NCI-H2171 (cell line): ENCODE results near the gene LARGE1.
"Not testable (repeated sequence)": the region's sequence is repeated elsewhere in the genome, so short reads cannot be mapped to it uniquely, and the experiment has no call there.

Experiments used
- DNase-seq: peaks from one replicate; lab custom pipeline; 2025; lab: John Stamatoyannopoulos, UW

Gene LARGE1

DNA sequence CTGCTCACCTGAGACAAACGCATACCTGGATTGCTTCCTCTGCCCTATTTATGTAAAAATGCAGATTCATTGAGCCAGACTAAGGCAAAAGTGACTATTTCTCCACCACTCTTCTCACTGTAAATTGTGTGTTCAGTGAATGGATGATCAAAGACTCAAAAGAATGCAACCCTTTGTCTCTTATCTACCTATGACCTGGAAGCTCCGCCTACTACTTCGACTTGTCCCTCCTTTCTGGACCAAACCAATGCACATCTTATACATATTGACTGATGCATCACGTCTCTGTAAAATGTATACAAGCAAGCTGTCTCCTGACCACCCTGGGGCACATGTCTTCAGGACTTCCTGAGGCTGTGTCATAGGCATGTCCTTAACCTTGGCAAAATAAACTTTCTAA lies 444.1 kb downstream of the LARGE1 start:
- no peak for DNase-seq

DNA sequence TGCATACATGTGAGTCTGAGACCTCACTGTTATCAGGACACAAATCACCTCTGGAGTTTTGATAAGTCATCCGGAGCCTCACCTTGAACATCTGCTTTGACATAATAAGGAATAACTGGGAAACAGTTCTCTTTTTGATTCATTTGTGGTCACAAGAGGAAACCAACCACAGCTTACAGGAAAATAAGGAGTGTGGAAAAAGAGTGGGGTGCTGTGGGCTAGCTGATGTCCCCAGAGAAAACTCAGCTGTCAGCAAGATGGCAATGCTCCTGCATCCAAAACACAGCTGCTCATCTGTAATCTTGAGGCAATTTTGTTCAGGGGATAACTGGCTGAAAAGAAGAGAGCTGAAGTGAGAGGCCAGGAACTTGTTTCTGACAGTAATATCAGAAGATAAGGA lies 445.7 kb downstream of the LARGE1 start:
- DNase-seq: no peak

DNA sequence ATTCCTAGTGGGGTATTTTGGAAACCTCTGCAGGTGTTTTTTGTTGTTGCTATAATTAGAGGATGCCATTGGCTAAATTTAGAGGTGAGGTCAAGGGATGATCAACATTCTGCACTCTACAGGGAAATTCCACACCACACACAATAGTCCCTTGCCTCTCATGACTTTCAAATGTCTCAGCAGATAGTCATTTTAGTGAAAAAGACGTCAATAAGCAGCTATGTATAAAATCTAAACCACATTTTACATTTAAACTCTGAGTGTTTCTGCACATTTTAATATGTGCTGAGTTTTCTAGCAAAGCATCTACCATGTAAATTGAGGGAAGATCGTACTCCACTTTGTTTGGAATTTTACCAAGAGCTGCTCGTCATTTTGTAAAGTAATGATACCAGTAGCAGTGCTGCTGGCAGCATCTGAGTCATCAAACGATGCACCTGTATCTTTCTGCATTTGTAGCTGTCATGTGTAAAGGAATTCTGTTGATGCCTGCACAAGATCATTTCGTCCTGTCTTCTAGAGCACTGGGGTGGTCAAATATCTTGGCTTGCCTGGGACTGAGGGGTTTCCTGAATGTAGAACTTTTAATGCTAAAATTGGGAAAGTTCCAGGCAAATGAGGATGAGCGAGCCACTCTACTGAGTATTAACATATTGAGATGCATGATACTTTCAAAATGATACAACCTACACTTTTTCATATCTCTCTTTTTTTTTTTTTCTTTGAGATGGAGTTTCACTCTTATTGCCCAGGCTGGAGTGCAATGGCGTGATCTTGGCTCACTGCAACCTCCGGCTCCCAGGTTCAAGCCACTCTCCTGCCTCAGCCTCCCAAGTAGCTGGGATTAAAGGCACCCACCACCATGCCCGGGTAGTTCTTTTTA lies 447.6 kb downstream of the LARGE1 start:
- no peak for DNase-seq

DNA sequence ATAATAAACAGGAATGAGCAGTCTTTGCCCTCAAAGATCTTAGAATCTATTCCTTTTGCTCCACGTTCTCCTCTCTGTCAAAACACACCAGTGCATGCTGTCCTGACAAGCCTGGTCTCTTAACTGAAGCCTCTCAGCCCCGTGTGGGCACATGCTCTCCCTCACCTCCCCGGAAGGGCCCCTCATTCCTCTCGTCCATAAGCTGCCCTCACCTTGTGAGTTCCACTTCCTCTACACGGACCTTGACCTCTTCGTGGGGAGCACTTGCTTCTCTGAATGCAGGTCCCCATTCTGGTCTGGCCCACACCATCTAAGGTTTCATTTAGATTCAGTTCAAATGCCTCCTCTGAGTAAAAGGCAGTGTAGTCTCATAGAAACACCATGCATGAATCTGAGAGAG lies 449.8 kb downstream of the LARGE1 start:
- DNase-seq: no peak

DNA sequence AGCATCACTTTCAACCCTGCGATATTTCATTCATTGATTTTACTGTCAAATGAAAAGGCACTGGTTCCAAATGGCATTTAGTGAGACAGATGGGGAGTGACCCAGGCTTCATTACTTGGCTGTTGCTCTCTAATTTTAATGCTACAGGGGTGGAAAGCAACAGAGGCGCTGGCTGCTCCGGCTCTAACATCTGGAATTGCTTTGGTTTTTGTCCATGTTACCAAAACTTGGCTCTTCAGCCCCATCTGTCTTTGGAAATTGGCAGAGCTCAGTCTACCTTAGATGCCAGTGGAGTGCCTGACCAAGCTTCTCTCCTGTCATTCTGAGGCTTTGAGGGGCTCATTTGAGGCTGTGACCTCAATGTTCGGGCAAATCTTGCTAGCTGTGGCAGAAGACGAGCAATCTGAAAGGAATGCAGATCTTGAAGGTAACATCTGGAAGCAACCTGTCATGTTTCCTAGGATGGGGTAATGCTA lies 452.6 kb downstream of the LARGE1 start:
- no peak for DNase-seq

DNA sequence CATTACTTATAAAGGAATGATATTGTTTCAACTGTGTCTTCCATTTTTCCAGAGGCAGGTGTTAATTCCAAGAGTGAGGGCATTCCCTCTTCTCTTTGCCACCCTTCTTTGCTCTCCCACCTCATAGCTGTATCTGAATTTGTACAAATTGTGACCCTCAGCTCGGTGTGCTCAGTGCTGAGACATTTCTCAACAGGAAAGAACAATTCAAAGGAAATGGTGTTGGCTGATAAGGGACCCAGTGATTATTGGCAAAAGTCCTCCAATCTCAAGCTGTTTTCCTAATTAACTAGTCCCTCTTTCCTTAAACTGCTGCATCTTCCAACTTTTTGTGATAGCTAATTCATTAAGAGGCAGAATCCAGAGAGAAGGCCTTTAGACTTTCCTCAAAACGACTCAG lies 453.2 kb downstream of the LARGE1 start:
- DNase-seq: no peak

DNA sequence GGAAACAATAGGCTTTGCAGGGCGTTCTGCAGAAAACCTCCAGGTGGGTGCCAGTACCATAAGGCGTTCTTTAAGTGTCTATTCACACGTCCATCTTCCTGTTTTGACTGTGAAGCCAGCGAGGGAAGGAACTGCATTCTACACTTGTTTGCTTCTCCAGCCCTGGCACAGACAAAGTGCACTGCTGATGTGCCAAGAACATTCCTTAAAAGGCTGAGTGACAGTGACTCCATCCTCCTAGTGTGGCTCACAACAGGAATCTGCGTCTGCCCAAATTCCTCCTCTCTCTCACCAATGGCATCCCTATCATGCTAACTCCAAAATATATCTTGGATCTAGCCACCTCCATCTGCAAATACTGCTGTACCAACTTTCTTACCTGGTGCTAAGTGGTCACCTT lies 454.7 kb downstream of the LARGE1 start:
- DNase-seq: no peak

DNA sequence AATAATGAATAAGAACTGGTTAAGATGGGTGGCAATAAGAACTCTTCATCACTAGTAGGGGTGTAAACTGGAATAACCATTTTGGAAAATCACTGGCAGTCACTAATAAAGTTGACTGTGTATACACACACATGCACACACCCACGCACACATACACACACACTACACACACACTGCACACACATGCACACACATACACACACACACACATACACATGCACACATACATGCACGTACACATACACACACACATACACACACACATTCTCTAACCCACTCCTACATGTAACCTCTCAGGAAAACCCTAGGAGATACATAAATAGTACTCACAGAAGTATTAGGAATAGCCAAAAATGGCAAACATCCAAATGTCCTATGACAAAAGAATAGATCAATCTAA lies 455.6 kb downstream of the LARGE1 start:
- DNase-seq: no peak

DNA sequence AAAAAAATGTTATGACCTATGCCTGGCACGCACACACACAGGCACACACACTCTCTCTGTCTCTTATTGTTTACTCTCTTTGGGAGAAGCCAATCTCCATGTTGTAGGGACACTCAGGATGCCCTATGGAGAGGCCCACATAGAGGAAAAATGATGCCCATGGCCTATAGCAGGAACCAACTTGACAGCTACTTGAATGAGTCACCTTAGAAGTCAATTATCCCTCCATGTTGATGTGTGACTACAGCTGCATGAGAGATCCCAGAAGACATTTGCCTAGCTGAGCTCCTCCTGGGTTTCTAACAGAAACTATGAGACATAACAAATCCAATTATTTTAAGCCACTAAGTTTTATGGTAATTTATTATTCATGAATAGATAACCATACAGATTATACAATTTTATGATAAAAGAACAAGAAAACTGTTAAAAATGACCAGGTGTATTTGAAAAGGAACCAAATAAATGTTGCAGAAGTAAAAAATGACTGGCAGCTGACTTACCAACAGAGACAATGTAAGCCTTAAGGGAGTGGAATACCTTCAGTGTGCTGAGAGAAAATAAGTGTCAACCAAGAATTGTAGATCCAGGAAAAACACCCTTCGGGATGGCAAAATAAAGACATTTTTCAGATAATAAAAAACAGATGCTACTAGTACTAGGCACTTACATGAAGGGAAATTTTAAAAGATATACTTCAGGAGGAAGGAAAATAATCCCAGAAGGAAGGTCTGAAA lies 458.4 kb downstream of the LARGE1 start:
- no peak for DNase-seq

DNA sequence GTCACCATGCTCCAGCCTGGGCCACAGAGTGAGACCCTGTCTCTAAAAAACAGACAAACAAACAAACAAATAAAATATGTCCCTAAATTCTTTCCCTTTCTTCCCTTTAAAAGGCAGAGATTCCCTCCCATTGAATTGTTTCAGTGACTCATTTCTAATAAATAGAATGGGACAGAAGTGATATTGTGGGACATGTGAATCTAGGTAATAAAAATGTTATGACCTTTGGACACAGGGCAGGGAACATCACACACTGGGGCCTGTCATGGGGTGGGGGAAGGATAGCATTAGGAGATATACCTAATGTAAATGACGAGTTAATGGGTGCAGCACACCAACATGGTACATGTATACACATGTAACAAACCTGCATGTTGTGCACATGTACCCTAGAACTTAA lies 459.0 kb downstream of the LARGE1 start:
- DNase-seq: not testable (repeated sequence)

DNA sequence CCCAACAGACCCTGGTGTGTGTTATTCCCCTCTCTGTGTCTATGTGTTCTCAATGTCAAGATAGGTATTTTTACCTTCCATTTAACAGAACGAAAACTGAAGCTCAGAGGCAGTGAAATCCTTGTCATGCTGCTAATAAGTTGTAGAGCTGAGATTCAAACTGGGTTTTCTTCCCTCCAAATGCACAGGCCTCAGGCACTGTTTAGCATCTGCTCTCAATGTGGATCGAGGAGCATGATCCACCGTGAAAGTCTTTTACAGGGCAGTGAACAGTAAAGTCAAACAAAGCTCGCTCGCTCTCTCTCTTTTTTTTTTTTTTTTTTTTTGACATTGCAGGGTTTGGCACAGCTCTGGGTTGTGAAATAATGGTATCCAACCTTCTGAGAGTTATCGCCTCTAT lies 461.1 kb downstream of the LARGE1 start:
- DNase-seq: no peak

DNA sequence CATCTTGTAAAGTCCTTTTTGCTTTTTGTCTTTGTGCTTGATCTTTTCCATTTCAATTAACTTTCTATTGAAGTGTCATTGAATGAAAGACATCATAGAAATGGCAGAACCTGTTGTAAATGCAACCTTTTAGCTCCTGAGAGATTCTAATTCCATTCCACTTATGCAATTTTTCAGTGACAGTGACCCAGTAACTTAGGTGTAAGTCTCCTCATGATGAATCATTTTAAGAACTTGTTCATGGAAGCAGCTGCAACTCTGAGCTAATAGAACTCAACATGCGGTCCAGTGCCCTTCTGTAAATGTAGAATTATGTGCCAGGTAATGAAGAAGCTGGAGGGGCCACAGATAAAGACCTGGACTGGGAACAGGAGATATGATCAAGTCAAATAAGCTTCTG lies 463.8 kb downstream of the LARGE1 start:
- no peak for DNase-seq

DNA sequence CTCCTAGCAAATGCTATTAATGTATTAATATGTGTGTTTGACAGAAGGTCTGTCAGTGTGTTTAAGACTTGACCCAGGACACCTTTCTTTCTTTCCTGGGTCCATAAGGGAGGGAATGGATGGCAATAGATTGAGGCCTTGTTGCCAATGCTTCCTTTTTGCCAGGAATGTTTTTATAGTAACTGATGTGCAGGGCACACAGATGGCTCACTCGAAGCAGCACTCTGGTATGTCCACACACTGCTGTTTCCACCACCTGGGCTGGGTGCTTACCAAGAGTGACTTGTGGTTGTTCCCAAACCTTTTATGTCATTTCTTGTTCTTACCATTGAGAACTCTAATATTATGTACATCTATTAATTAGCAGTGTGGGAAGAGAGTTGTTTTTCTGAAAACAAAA lies 465.2 kb downstream of the LARGE1 start:
- DNase-seq: peak; percentile 28

DNA sequence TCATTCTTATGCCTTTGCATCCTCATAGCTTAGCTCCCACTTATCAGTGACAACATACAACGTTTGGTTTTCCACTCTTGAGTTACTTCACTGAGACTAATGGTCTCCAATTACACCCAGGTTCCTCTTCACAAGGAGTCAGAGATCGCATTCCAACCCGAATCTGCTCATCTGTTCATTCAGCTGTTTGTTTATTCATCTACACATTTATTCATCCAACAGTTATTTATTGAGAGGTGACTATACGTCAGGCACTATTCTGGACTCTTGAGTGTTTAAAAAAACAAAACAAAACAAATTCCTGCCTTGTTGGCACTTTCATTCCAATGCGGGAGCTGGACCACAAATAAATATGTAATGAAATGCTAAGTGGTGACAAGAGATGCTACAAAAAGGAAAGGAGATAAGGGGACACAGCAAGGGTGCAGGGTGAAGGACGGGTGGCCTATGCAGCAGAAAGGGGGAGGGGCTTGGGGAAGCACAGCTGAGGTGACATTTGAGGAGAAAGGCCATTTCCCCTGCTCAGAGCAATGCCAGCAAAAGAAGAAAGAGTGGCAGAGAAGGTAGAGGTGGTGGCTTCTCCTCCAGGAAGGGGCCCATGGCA lies 468.3 kb downstream of the LARGE1 start:
- DNase-seq: peak; percentile 52

DNA sequence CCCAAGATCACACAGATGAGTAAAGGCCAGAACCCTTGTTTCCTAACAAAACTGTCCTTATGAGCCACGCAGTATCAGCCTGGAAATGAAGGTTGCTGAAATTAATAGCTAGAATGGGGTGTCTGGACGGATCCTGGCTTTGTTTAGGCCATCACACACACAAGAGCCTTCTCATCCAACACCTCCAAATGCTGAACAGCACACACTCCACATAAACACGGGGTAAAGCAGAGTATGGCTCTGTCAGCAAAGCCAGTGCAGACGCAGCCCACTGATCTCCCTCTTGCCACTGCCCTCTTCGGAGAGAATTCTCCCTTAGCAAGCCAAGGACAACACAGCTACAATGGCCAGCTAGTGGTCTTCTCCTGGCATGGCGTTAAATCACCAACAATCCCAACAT lies 469.5 kb downstream of the LARGE1 start:
- no peak for DNase-seq

DNA sequence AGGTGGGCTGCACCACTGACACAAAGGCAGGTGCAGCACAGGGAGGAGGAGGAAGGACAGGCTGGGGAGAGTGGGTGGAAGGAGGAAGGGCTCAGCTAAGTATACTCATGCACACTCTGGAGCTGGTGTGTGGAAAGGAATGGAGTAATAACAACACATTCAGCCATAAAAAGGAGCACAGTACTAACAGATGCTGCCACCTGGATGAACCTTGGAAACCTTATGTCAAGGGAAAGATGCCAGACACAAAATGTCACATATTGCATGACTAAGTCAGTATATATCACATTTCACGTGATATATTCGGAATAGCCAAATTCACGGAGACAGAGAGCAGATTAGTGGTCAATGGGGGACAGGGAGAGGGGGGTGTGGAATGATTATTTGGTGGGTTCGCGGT lies 472.5 kb downstream of the LARGE1 start:
- DNase-seq: peak; percentile 84

DNA sequence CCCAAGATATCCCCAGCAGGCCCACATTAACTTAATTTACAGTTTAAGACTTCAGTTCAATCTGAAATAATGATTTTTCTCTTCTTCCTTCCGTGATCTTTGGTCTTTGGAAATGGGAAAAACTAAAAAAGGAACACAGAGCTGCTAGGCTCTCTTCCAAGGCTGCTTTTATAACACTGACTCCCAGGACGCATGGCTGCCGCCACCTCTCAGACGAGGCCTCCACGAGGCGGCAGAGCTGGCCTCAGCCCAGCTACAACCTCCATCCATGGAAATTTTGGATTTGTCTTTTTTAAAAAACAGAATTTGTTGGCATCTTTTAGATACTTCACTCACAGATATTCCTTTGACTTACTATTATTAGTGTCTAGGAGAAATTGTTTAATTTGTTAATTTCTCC lies 476.6 kb downstream of the LARGE1 start:
- no peak for DNase-seq

DNA sequence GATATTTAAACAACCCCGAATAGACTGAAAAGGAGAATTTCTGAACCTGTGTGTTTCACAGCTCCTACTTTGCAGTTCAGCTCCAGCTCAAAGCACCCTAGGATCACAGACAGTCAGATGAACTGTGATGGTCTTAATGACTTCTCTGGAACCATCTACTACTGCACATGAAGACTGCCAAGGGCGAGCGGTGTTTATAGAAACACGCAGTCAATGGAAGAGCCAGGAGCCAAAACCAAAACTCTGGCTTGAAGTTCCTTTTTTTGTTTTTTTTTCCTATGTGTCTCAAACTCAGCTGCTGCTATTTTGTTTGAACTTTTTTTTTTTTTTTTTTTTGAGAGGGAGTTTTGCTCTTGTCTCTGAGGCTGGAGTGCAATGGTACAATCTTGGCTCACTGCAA lies 479.5 kb downstream of the LARGE1 start:
- DNase-seq: no peak

DNA sequence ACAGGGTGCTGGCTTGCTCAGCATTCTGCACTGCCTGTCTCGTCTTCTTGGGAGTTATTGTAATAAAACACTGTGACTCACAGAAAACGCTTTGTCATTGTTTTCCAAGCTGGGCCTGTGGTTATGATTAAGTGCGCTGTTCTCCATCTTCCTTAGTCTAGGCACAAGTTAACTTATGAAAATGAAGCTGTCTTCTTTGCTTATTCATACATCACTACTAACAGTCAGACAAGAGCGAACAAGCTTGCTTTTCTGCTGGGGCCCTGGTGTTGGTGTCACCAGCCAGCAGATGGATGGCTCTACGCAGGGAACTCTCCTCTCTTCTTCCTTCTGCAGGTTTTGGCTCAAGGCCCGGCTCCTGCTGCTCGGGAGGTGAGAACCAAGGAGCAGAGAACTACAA lies 482.0 kb downstream of the LARGE1 start:
- peak; percentile 93 for DNase-seq

DNA sequence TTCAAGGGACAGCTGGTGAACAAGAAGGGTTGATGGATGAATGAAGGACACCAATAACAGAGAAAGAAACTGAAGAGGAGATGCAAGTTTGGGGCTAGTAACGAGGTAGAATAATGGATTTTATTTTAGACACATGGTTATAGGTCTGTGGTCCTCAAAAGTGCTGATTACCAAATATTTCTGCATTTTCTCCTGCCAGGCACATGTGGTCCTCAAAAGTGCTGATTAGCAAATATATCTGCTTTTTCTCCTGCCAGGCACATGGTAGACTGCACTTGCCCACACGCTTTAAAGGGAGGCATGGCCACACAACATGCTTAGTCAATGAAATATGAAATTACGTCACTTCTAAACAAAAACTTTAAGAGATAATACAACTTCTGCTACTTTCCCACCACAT lies 489.0 kb downstream of the LARGE1 start:
- DNase-seq: no peak

DNA sequence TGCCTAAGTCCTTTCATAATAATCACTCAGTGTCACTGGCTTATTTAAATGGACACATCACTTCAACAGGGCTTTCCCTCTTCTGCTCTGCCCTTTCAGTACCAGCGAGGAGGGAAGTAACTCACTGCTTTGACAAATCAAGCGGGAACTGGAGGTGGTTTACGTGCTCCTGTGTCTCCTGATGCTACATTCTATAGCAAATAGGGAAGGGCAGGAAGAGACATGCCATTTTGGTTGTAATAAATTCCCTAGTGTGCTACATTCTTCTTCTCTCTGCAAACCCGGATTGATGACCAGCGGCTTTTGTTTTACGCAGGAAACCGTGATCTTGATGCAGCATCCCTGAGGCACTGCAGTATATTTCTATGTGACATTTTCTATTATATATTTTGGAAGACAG lies 491.0 kb downstream of the LARGE1 start:
- DNase-seq: no peak

DNA sequence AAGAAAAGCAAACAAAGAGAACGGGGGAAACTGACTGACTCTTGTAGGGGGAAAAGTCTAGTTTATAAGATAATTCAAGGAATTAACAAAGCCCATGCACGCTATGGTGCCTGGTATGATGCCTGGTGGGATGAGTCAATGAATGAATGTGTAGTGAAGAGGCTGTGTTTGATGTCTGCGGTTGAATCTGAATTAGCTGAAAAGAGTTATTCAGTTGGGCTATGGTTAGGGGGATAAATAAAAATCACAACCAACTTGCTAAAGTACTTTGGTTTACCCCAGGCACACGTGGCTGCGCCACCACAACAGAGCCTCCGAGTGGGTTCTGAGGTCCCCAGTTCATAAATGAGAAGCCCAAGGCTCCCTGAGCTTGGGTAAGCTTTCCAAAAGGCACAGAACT lies 492.8 kb downstream of the LARGE1 start:
- DNase-seq: no peak

DNA sequence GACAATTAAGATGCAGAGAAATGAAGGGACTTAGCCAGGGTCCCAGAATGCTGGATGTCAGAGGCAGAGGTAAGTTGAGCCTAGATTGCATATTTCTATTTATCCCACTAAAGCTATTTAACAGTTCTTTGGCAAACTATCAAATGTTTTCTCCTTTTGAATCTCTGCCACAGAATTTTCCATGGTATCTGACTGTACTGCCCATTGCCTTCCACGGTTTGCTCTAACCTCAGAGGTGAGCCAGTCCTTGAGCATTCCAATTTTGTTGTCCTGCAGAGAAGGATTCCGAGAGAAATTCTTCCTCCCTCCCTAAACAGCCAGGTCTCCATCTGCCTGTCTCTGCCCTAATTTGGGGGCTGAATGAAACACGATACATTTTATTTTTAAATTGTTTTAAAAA lies 493.8 kb downstream of the LARGE1 start:
- no peak for DNase-seq
